GM19397 (cell line): ENCODE data around the gene THRB.

Experiments used
- ATAC-seq: cut with Tn5 transposase; IDR thresholded peaks from one replicate; pipeline ENCODE4 v1.9.1; 2021; ENCODE audit warnings: mild to moderate bottlenecking, moderate library complexity; ENCODE audit not compliant: unreplicated experiment

Gene THRB

DNA sequence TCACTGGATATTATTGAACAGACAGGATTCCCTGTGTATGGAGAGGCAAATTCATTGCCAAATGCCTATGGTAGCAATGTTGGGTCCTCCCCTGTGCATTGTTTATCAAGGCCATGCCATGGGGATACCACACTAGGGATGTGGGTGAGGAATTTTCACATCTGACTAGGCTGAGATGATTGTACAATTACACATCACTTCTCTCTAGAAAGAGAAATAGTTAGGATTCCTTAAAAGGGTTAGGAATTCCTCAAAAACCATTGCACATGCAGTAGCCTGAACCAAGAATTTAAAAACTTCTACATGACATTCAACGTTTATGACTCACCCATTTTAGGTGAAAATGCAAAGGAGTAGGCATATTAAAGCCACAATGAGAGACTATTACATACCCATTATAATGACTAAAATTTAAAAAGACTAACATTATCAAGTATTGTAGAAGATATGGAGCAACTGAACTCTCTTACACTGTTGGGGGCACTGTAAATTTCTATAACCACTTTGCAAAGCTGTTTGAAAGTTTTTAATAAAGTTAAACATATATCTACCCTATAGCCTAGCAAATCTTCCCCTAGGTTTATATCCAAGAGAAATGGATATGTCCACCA lies 175.9 kb downstream of the THRB start:
- ATAC-seq, result no peak

DNA sequence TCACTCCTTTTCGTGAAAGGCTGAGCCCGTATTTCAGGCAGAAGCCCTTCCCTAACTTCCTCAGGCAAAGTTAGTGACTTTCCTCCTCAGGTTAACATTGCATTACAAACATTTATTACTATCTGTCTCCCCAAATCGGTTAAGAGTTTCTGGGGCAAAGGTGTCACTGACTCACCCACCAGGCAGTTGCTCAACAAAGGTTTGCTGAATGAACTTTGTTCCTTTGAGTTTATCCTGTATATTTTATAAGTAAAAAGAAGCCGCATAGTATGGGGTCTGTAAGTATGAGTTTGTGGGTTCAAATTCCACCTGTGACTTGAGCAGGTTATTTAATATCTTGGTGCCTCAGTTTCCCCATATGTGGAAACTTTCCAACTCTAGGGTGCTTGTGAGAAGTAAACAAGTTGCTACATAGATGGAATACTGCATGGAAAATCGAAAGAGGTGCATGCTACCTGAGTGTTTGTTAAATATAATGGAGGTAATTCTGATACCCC lies 177.7 kb downstream of the THRB start:
- no peak for ATAC-seq

- no peak for ATAC-seq
Observed at GRCh38 chr3:24315971-24316370, 178.7 kb downstream of the THRB start.

DNA sequence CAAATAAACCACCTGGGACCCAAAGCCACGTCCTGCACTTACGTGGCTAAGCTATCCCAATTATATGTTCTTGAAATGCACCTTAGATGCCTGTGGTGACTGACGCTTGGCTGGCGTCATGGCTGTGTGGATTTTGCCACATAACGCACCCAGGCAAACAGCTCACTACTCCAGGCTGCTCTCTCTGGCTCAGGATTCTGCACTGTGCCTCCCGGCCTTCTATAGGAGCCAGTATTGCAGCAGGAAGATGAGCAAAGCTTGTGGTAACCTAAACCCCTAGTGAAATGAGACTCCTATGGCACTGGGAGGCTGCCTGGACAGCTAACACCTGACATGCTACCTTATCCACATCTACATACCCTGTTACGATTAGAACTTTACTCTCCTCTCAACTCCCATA lies 179.3 kb downstream of the THRB start:
- ATAC-seq, result no peak

DNA sequence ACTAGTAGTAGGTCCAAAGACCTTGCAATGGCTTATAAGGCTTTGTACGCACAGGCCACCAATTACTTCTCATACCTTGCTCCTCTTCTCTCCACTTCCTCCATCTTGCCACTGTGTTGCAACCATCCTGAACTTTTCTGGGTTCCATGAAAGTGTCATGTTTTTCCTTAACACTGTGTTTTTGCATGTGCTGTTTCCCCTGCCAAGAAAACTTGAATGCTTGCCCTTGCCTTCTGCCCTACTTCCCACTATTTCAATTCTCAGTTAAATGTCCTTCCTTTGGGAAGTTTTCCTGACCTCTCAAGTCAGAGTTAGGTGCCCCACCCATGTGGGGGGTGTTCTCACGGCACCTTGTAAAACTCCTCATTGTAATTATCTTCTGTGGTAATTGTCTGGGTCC lies 182.8 kb downstream of the THRB start:
- no peak for ATAC-seq

DNA sequence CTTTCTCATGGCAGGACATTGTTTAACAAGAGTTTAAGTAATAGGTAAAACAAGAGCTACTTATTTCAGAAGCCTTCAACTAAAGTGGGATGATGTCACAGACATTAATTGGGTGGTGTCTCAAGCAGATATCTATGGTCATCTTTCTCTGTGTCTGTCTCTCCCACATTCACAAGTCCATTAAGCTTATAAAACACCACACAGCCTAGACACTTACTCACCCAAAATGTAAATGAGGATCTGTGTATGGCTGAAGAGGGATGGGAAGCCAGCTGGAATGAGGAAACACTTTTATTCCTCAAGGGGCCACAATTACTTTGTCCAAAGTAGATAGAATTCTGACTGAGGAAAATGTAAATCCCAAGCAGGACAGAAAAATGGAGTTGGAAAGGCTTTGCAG lies 183.8 kb downstream of the THRB start:
- no peak for ATAC-seq

DNA sequence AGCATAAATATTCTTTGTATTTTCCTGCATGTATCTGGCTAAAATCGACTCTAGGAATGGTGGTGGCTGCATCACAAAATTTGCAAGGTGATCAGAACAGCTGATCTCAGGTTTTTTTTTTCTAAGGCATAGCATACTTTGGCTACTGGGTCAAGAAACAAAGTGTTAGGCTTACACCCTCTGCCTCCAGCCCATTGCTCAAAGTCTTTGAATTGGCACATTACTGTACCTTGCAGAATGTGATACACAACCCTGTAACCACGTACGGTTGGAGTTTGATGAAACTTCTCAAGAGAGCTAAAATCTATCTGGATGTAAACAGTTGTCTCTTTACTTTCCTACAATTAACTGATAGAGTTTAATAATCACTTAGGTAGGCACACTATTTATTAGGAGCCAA lies 188.1 kb downstream of the THRB start:
- no peak for ATAC-seq

- no peak for ATAC-seq
Observed at GRCh38 chr3:24305795-24306467, 188.7 kb downstream of the THRB start.

GRCh38 chr3:24303057-24303754 lies 191.4 kb downstream of the THRB start:
- no peak for ATAC-seq

DNA sequence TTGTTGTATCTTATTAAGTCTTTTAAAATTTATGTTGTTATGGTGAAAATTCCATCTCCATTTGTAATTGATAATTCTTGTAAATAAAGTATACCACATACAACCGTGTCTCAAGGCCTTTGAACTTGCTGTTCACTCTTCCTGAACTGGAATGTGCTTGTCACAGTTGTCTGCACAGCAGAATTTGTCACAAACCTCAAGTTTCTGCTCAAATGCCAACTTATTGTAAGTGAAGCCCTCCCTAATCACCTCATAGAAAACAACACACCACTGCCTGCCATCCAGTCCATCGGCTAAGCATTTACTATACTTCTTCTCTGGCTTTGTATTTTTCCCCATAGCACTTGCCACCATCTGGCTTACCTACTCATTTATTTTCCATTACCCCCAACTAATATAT lies 192.3 kb downstream of the THRB start:
- ATAC-seq, result no peak

DNA sequence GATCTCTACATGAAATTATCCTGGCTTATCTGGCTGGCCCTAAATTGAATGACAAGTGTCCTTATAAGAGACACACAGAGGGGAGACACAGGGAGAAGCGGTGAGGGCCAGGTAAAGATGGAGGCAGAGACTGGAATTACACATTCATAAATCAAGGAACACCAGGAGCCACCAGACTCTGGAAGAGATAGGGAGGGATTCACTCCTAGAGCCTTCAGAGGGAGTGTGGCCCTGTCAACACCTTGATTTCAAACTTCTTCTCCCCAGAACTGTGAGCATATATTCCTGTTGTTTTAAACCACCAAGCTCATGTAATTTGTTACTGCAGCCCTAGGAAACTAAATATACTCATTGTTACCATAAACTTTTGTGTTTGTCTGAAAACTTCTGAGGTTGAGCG lies 193.7 kb downstream of the THRB start:
- no peak for ATAC-seq

GRCh38 chr3:24299806-24300626 lies 194.6 kb downstream of the THRB start:
- ATAC-seq, result no peak

DNA sequence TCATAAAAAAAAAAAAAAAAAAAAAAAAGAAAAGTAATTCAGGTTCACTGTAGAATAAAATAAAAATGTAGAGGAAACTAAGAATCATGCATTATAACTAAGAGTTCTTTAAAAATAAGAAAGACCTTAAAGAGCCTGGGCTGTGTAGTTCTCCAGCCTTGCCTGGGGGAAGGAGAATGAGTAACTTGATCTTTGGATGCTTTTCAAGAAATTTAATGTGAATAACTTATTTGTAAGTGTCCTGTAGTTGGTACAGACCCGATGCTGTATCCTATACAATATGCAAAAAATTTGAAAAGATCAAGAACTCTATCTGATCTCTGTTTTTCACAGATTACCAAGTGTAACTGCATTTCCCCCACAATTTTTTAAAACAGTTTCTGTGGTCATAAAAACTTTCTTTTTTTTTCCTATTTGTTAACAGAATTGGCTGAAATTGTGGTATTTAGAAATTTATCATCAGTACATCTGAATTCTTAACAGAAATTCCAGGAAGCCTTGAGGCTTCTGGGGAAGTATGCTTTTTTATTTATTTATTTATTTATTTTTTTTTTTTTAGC lies 195.3 kb downstream of the THRB start:
- no peak for ATAC-seq

DNA sequence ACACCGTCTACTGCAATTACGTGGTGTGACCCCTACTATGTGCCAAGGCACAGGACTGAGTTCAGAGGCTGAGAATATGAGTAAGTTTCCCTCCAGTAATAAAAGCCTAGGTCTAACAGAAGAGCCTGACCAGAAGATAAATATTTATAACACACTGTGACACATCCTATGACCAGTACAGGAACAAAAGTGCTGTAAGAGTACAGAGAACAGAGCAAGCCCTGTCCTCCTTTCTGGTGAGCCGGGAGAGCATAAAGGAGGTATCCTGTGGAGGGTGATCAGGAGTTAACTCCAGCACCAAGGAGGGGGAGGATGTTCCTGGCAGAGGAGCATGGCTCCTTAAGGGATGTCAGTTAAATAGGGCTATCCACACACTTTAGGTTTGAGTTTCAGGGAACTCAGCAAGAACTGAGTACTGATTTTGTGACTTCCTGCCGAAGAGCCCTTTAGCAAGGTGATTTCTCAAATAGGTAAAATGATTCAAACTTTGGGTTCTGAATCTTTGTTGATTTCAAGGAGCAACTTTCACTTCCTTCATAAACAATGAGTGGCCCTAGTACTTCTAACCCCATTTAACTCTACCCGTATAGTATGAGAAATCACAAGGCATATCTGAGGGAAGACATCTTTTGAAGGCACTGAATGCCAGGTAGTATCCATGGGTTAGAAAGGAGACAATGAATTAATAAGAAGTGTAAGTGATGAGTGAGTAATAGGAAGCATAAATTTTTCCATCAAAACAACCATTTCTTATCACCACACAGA lies 198.0 kb downstream of the THRB start:
- no peak for ATAC-seq

GRCh38 chr3:24294150-24294549 lies 200.5 kb downstream of the THRB start:
- no peak for ATAC-seq

- no peak for ATAC-seq
Observed at GRCh38 chr3:24291646-24292045, 203.0 kb downstream of the THRB start.

GRCh38 chr3:24290596-24290995 lies 204.1 kb downstream of the THRB start:
- ATAC-seq, result no peak

DNA sequence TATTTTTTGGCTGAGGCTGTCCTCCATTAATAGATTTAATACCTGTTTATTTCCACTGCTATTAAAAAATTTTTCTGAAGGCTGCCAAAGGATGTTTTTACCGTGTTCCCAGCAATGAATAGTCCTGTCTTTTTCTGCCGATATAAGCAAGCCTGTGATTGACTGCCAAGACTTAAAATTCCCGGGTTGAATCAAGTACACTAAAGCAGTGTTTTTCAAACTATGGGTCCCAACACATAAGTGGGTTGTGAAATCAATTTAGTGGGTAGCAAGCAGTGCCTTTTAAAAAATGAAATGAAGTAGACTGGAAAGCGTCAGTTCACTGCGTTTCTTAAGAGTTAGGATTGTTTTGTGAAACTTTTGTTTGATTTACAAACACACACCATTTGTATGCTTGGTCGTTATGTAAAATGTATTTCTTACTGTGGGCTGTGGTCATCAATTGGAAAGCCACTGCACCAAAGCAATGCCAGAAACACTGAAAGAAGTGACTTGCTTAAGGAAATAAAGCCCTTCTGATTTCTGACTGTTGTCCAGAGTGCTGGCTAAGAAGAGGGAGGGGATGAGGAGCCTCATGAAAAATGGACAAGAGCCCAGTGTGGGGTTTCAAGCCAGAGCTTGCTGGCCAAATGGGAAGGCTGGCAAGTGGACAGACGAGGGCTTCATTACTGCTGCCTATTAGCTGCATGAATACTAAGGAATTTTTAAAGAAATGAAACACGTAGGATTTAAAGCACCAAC lies 206.0 kb downstream of the THRB start:
- no peak for ATAC-seq

DNA sequence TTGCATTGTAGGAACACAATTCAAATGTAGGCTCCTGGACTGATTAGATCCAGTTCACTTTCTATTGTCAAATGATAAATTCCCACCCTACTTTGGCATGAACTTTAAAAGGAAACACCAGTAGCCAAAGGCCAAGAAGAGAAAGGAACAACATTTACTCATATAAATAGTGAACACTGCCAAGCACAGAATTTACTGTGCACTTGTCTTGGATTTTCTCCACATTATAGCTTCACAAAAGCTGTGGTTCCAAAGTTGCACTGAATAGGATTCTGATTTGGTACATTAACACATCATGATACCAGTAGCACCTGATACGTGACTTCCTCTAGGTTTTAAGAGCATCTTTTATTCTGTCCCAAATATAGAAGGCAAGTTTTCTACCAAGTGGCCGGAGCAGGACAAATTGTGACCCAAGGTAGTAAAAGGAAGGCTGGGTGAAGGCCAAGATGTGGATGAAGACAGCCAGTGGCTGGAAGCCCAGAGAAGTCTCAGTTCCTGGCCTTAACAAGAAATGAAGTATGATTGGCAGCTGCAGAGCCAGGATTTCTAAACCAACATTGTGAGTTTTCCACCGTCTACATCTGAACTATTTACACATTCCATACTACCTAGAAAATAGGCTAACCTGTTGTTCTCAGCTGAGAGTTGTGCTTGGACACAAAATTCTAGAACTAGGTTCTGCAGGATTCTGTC lies 206.7 kb downstream of the THRB start:
- no peak for ATAC-seq
